Renal cortex interstitium (tissue), 11 donors: Measurements from ENCODE around the gene PDXP. TPM values are rescaled to one million over a fixed set of nuclear protein-coding genes. Genes with fewer than 3 reads are reported as not detected.

Experiments
- DNase-seq, 11 donors: peaks; one replicate each; pipeline ENCODE4 v3.0.0-alpha.2; 2013; ENCODE audit warnings: low read depth in 9 of 11, low spot score in 4 of 11; ENCODE audit errors: extremely low read depth in 1 of 11
- polyA plus RNA-seq, 3 donors: library from polyadenylated mRNA; unstranded; fragments of 120-200 nt; gene quantifications; one replicate each; pipeline ENCODE4 v1.2.1, GENCODE V29; 2013; ENCODE audit not compliant: insufficient read length in 3 of 3

The PDXP gene
- polyA plus RNA-seq, 3 donors: 13.6 to 20.5 (median 17.7) TPM

- DNase-seq: no peak
These were observed 2.8 kb downstream of the PDXP start for GRCh38 chr22:37661160-37661924.

- DNase-seq: no peak
These were observed 3.5 kb downstream of the PDXP start for GRCh38 chr22:37662039-37662438.

- no peak for DNase-seq
These were observed 5.1 kb downstream of the PDXP start for GRCh38 chr22:37663521-37664140.

GRCh38 chr22:37664249-37665101 lies 6.0 kb downstream of the PDXP start:
- no peak for DNase-seq

- DNase-seq: no peak
These were observed 7.0 kb downstream of the PDXP start for GRCh38 chr22:37665487-37665886.

- no peak for DNase-seq
These were observed 11.1 kb downstream of the PDXP start for GRCh38 chr22:37669586-37669985.

- no peak for DNase-seq
These were observed 13.8 kb downstream of the PDXP start for GRCh38 chr22:37672206-37672919.

- no peak for DNase-seq
These were observed 14.5 kb downstream of the PDXP start for GRCh38 chr22:37672920-37673455.

GRCh38 chr22:37674248-37674647 lies 15.7 kb downstream of the PDXP start:
- DNase-seq: no peak

GRCh38 chr22:37674951-37675929 lies 16.7 kb downstream of the PDXP start, which contains the start of gene LGALS1:
TSS of gene LGALS1 (plus strand) at chr22:37675636. CDS start at chr22:37675703, 67 bp downstream.
- DNase-seq: peak in 8 of 11 donors; percentile 73 to 90 (median 82)

GRCh38 chr22:37675930-37676735 lies 17.6 kb downstream of the PDXP start:
- no peak for DNase-seq

- DNase-seq: peak in 9 of 11 donors; percentile 69 to 88 (median 81)
These were observed 18.4 kb downstream of the PDXP start for GRCh38 chr22:37676736-37677492.

GRCh38 chr22:37677493-37677974 lies 19.0 kb downstream of the PDXP start:
- no peak for DNase-seq

GRCh38 chr22:37678372-37678771 lies 19.8 kb downstream of the PDXP start:
- DNase-seq: no peak

- no peak for DNase-seq
These were observed 21.1 kb downstream of the PDXP start for GRCh38 chr22:37679670-37680069.
